GM23338 (cell line): Measurements from ENCODE around the gene PRKD1. TPM values are rescaled to one million over a fixed set of nuclear protein-coding genes. Genes with fewer than 3 reads are reported as not detected.

Source experiments
- ATAC-seq: fragments of 200-7000 bp; cut with Tn5 transposase; 3 replicates; pipeline ENCODE4 v1.9.1; 2020
- DNase-seq: peaks from one replicate; pipeline ENCODE4 v3.0.0-alpha.2; 2015; ENCODE audit warnings: low spot score
- H2AFZ ChIP-seq: fragments of 200-600 bp; sonication (generic); 2 replicates; pipeline ENCODE4 v1.8.0; 2016; ENCODE audit warnings: antibody characterized with exemption, mild to moderate bottlenecking, moderate library complexity
- H3F3A ChIP-seq: fragments of 200-600 bp; sonication (generic); replicated peaks from 2 replicates; pipeline ENCODE4 v1.8.0; 2017; ENCODE audit warnings: antibody characterized with exemption, mixed run types, low read depth
- H3K27ac ChIP-seq: fragments of 200-600 bp; sonication (generic); 2 replicates; pipeline ENCODE4 v1.6.1; 2016; ENCODE audit warnings: low read depth
- H3K27me3 ChIP-seq: fragments of 200-600 bp; sonication (generic); 2 replicates; pipeline ENCODE4 v1.8.0; 2016; ENCODE audit warnings: mild to moderate bottlenecking, mixed run types, moderate library complexity; ENCODE audit not compliant: insufficient read depth
- H3K36me3 ChIP-seq: fragments of 200-600 bp; sonication (generic); 2 replicates; pipeline ENCODE4 v1.8.0; 2016; ENCODE audit warnings: mild to moderate bottlenecking; ENCODE audit not compliant: insufficient read depth
- H3K4me1 ChIP-seq: fragments of 200-600 bp; sonication (generic); 2 replicates; pipeline ENCODE4 v1.8.0; 2016; ENCODE audit warnings: mild to moderate bottlenecking, moderate library complexity; ENCODE audit not compliant: insufficient read depth
- H3K4me2 ChIP-seq: fragments of 200-600 bp; sonication (generic); 2 replicates; pipeline ENCODE4 v1.7.1; 2017; ENCODE audit warnings: mixed run types
- H3K4me3 ChIP-seq: fragments of 200-600 bp; sonication (generic); 2 replicates; pipeline ENCODE4 v1.6.1; 2016; ENCODE audit warnings: mixed run types
- H3K79me2 ChIP-seq: fragments of 200-600 bp; sonication (generic); replicated peaks from 2 replicates; pipeline ENCODE4 v1.8.0; 2017; ENCODE audit warnings: mild to moderate bottlenecking; ENCODE audit not compliant: insufficient read depth
- H3K9me2 ChIP-seq: fragments of 200-600 bp; sonication (generic); 2 replicates; pipeline ENCODE4 v1.8.0; 2017; ENCODE audit not compliant: insufficient read depth
- H4K20me1 ChIP-seq: fragments of 200-600 bp; sonication (generic); replicated peaks from 2 replicates; pipeline ENCODE4 v1.8.0; 2017; ENCODE audit warnings: mild to moderate bottlenecking; ENCODE audit not compliant: insufficient read depth
- H3K27ac Mint-ChIP-seq: 2 replicates; pipeline ENCODE4 v1.8.0; 2020; ENCODE audit warnings: inconsistent platforms, mild to moderate bottlenecking, moderate library complexity, mixed read lengths
- H3K27me3 Mint-ChIP-seq: 3 replicates; pipeline ENCODE4 v1.8.0; 2022; ENCODE audit warnings: low read depth, mild to moderate bottlenecking, moderate library complexity, mixed read lengths, inconsistent platforms; ENCODE audit not compliant: insufficient read depth, poor library complexity
- H3K36me3 Mint-ChIP-seq: 3 replicates; pipeline ENCODE4 v1.8.0; 2021; ENCODE audit warnings: low read depth, mild to moderate bottlenecking, inconsistent platforms, moderate library complexity, mixed read lengths
- H3K4me1 Mint-ChIP-seq: 3 replicates; pipeline ENCODE4 v1.8.0; 2020; ENCODE audit warnings: mild to moderate bottlenecking, inconsistent platforms, mixed read lengths
- H3K4me3 Mint-ChIP-seq: 3 replicates; pipeline ENCODE4 v1.8.0; 2021; ENCODE audit warnings: moderate library complexity, mild to moderate bottlenecking, inconsistent platforms, mixed read lengths
- H3K9me3 Mint-ChIP-seq: 3 replicates; pipeline ENCODE4 v1.8.0; 2020; ENCODE audit warnings: moderate library complexity, mild to moderate bottlenecking, inconsistent platforms, mixed read lengths
- CREB1 ChIP-seq: fragments of 250-450 bp; sonication (Bioruptor Pico); IDR thresholded peaks from 2 replicates; pipeline ENCODE4 v1.5.0; 2020; ENCODE audit warnings: low read depth, mild to moderate bottlenecking, moderate library complexity
- CTCF ChIP-seq, 2 experiments: fragments of 200-600 bp in 1 of 2; sonication (generic) in 1 of 2; conservative IDR thresholded peaks; 2 replicates each; pipeline versions ENCODE4 v1.5.1 to v1.6.1; 2016 to 2017; ENCODE audit warnings: antibody characterized with exemption in 2 of 2, low read depth in 2 of 2, mild to moderate bottlenecking in 2 of 2, moderate library complexity in 1 of 2
- ETS1 ChIP-seq: IDR thresholded peaks from 2 replicates; pipeline ENCODE4 v1.6.1; 2016; ENCODE audit warnings: antibody characterized with exemption
- EZH2 ChIP-seq: fragments of 200-600 bp; sonication (generic); IDR thresholded peaks from one replicate; pipeline ENCODE4 v1.8.0; 2017; ENCODE audit warnings: antibody characterized with exemption, mild to moderate bottlenecking, low read depth; ENCODE audit not compliant: unreplicated experiment
- EZH2phosphoT487 ChIP-seq: fragments of 200-600 bp; sonication (generic); IDR thresholded peaks from one replicate; pipeline ENCODE4 v1.8.1; 2018; ENCODE audit warnings: antibody characterized with exemption; ENCODE audit not compliant: unreplicated experiment
- JUNB ChIP-seq: IDR thresholded peaks from one replicate; pipeline ENCODE4 v1.6.1; 2016; ENCODE audit warnings: antibody characterized with exemption; ENCODE audit not compliant: unreplicated experiment
- NANOG ChIP-seq: IDR thresholded peaks from 2 replicates; pipeline ENCODE4 v1.6.1; 2016; ENCODE audit warnings: antibody characterized with exemption, borderline replicate concordance
- POLR2AphosphoS5 ChIP-seq: IDR thresholded peaks from 2 replicates; pipeline ENCODE4 v1.6.1; 2016; ENCODE audit warnings: antibody characterized with exemption, low read depth
- REST ChIP-seq: IDR thresholded peaks from one replicate; pipeline ENCODE4 v1.6.1; 2018; ENCODE audit warnings: antibody characterized with exemption; ENCODE audit not compliant: unreplicated experiment
- STAT1 ChIP-seq: IDR thresholded peaks from one replicate; pipeline ENCODE4 v1.6.1; 2016; ENCODE audit warnings: antibody characterized with exemption; ENCODE audit not compliant: unreplicated experiment
- ZNF114 ChIP-seq: fragments of 250-450 bp; sonication (Bioruptor Pico); IDR thresholded peaks from 2 replicates; pipeline ENCODE4 v1.5.0; 2020; ENCODE audit warnings: mild to moderate bottlenecking, moderate library complexity
- ZNF331 ChIP-seq: fragments of 250-450 bp; sonication (Bioruptor Pico); IDR thresholded peaks from 2 replicates; pipeline ENCODE4 v1.5.0; 2020; ENCODE audit warnings: low read depth, mild to moderate bottlenecking, moderate library complexity
- ZNF462 ChIP-seq: fragments of 250-450 bp; sonication (Bioruptor Pico); IDR thresholded peaks from 2 replicates; pipeline ENCODE4 v1.5.0; 2020; ENCODE audit warnings: mild to moderate bottlenecking, moderate library complexity
- polyA plus RNA-seq: library from polyadenylated mRNA; unstranded; fragments of >200 nt; fragmentation: Nextera tagmentation; extraction: Ambion mirVana; gene quantifications from 2 replicates; pipeline ENCODE4 v1.2.1, GENCODE V29; 2016
- total RNA-seq: library from RNA; depleted of rRNA; stranded (reverse); fragments of >200 nt; shearing (Covaris generic); gene quantifications from 2 replicates; pipeline ENCODE4 v1.2.3, GENCODE V29; 2014

Gene PRKD1
- total and polyA plus RNA-seq, 2 experiments from 2014 or later, result 3.1 to 9.7 TPM

- DNase-seq (no peak), ATAC-seq (no peak)
- Histone ChIP-seq H4K20me1 (no peaks in the 10 kb centered on the region), H3K9me2 (no peaks in the 10 kb centered on the region; the same call in 1 of the 2 replicates), H3F3A (no peaks in the 10 kb centered on the region), H2AFZ (no peak overlapping the region), H3K4me3 (no peak overlapping the region), H3K4me2 (no peak overlapping the region), H3K27me3 (no peaks in the 10 kb centered on the region), H3K27ac (no peak overlapping the region), H3K79me2 (no peaks in the 10 kb centered on the region), H3K36me3 (no peaks in the 10 kb centered on the region), H3K4me1 (peaks cover 5% of the 10 kb centered on the region; the same call in 1 of the 2 replicates)
- TF ChIP-seq ZNF114 (CRISPR knock-in tag) (no peak), CREB1 (CRISPR knock-in tag) (no peak), ETS1 (no peak), EZH2phosphoT487 (no peak), ZNF462 (CRISPR knock-in tag) (no peak), ZNF331 (CRISPR knock-in tag) (no peak), REST (no peak), JUNB (no peak), STAT1 (no peak), POLR2AphosphoS5 (no peak), CTCF (conservative IDR thresholded peaks at IDR 0.05; ENCODE audit: low read depth in 2 of 2) (no peak), NANOG (no peak), EZH2 (no peak)
- H3K27ac Mint-ChIP-seq, result no peak overlapping the region
- H3K4me1 Mint-ChIP-seq, result peaks cover 6% of the 10 kb centered on the region; the same call in 2 of the 3 replicates
- peaks cover 8% of the 10 kb centered on the region; the same call in 2 of the 3 replicates for H3K36me3 Mint-ChIP-seq
- no peak overlapping the region for H3K4me3 Mint-ChIP-seq
- no peaks in the 10 kb centered on the region for H3K27me3 Mint-ChIP-seq
- H3K9me3 Mint-ChIP-seq, result peaks cover 6% of the 10 kb centered on the region; the same call in 2 of the 3 replicates
Observed at GRCh38 chr14:29616922-29617321, 310.7 kb downstream of the PRKD1 start.
